ENCODE results near the gene VSTM2B.

DNA sequence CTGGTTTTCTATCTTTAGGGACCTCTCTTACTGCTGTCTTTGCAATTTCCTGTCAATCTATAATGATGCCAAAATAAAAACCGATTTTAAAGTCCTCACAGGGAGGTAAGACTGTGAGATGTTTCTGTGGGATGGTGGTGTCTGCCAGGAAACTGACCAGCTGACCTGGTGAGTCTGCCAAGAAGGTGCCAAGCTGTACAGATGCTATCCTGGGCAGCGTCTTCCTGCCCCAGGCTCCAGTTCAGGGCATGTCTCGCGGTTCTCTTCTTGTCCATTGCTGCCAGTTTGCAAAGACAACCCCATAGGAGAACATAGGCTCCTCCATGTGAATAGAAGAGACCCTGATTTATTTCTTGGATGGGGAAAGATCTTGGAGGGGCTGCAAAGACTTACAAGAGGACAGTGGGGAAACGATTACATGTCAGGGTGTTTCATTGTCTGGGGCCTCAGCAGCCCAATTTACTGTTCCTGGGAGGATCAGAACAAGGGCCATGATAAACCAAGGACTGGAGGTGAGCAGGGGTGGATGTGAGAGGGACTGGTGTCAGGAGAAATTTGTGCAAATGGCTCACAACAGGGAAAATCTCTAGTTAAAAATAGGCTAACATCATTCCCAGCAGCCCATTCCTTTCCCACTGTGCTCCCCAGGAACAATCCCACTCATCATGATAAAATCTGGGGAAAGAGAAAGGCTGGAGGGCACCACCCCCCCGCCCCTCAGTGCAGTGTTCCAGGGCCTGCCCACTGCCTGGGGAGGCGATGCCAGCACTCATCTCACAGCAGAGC, 42.7 kb upstream of the VSTM2B start:
- TF ChIP-seq, protein P1, sequence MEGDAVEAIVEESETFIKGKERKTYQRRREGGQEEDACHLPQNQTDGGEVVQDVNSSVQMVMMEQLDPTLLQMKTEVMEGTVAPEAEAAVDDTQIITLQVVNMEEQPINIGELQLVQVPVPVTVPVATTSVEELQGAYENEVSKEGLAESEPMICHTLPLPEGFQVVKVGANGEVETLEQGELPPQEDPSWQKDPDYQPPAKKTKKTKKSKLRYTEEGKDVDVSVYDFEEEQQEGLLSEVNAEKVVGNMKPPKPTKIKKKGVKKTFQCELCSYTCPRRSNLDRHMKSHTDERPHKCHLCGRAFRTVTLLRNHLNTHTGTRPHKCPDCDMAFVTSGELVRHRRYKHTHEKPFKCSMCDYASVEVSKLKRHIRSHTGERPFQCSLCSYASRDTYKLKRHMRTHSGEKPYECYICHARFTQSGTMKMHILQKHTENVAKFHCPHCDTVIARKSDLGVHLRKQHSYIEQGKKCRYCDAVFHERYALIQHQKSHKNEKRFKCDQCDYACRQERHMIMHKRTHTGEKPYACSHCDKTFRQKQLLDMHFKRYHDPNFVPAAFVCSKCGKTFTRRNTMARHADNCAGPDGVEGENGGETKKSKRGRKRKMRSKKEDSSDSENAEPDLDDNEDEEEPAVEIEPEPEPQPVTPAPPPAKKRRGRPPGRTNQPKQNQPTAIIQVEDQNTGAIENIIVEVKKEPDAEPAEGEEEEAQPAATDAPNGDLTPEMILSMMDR (conservative IDR thresholded peaks at IDR 0.05; ENCODE audit: low read depth, low read length) = no peak
- TF ChIP-seq EZH2 (IDR thresholded peaks at IDR 0.05; ENCODE audit: borderline replicate concordance, low read depth, low read length, poor library complexity, severe bottlenecking) = no peak
